Thoracic aorta (tissue), 2 donors: Measurements from ENCODE around the gene AGER. TPM values are rescaled to one million over a fixed set of nuclear protein-coding genes. Genes with fewer than 3 reads are reported as not detected.
"Not testable (repeated sequence)": the region's sequence is repeated elsewhere in the genome, so short reads cannot be mapped to it uniquely, and the experiment has no call there.

ENCODE experiments used
- ATAC-seq: fragments of 150-250 bp; one replicate; pipeline ENCODE4 v1.8.0; 2017; ENCODE audit warnings: low read depth; ENCODE audit not compliant: insufficient number of reproducible peaks, low FRiP score
- DNase-seq: peaks from one replicate; pipeline ENCODE4 v3.0.0-alpha.2; 2020; ENCODE audit warnings: low spot score
- H3K27ac ChIP-seq, 2 donors: fragments of 200-600 bp; sonication (generic); 1 replicate in 1 of 2; 2 replicates in 1 of 2; pipeline ENCODE4 v1.5.1; 2016; ENCODE audit warnings: mild to moderate bottlenecking in 2 of 2, moderate library complexity in 2 of 2
- H3K27me3 ChIP-seq: fragments of 200-600 bp; sonication (generic); replicated peaks from 2 replicates; pipeline ENCODE4 v1.6.0; 2016; ENCODE audit warnings: mild to moderate bottlenecking; ENCODE audit not compliant: insufficient read depth
- H3K36me3 ChIP-seq: fragments of 200-600 bp; sonication (generic); one replicate; pipeline ENCODE4 v1.5.1; 2016
- H3K4me1 ChIP-seq, 2 donors: fragments of 200-600 bp; sonication (generic); 1 replicate in 1 of 2; 2 replicates in 1 of 2; pipeline versions ENCODE4 v1.5.1 to v1.6.0; 2016; ENCODE audit warnings: low read depth in 2 of 2, mild to moderate bottlenecking in 1 of 2; ENCODE audit not compliant: control insufficient read depth in 1 of 2
- H3K4me3 ChIP-seq: fragments of 200-600 bp; sonication (generic); 2 replicates; pipeline ENCODE4 v1.5.1; 2016; ENCODE audit warnings: mild to moderate bottlenecking
- H3K9me3 ChIP-seq: fragments of 200-600 bp; sonication (generic); 2 replicates; pipeline ENCODE4 v1.5.1; 2016
- CTCF ChIP-seq: fragments of 200-600 bp; sonication (generic); IDR thresholded peaks from one replicate; pipeline ENCODE4 v1.5.1; 2019; ENCODE audit warnings: antibody characterized with exemption
- total RNA-seq, 2 donors: library from RNA; depleted of rRNA; stranded (reverse); fragments of >200 nt; gene quantifications; one replicate each; pipeline versions ENCODE4 v1.1.0 to v1.2.3, GENCODE V29; 2016

The AGER gene
- total RNA-seq, 2 donors from 2014 or later: 1.8 to 3.8 TPM

- no peak for DNase-seq
- Histone ChIP-seq H3K4me1 (peaks cover 13 to 39% of the 10 kb centered on the region in 2 donors), H3K36me3 (peaks cover 10% of the 10 kb centered on the region), H3K4me3 (peak overlapping the region; percentile 86), H3K9me3 (no peaks in the 10 kb centered on the region), H3K27me3 (no peaks in the 10 kb centered on the region), H3K27ac (peak overlapping the region; percentile 91 to 97)
- no peak for TF ChIP-seq CTCF
- ATAC-seq: no peak
Measured at GRCh38 chr6:32188381-32189068, 4.5 kb upstream of the AGER start.

- Histone ChIP-seq H3K4me1 (peaks cover 13 to 39% of the 10 kb centered on the region in 2 donors), H3K27ac (peak overlapping the region in 1 of 2 donors; percentile 97), H3K4me3 (peak overlapping the region; percentile 86), H3K36me3 (peaks cover 10% of the 10 kb centered on the region)
- not testable (repeated sequence) for ATAC-seq, H3K9me3 ChIP-seq, DNase-seq, H3K27me3 ChIP-seq
Measured at GRCh38 chr6:32187725-32188380, 3.8 kb upstream of the AGER start.

GRCh38 chr6:32187009-32187709 is 3.1 kb upstream of the AGER start:
- DNase-seq: no peak
- no peak for ATAC-seq
- Histone ChIP-seq H3K27me3 (no peaks in the 10 kb centered on the region), H3K4me3 (no peak overlapping the region), H3K27ac (peak overlapping the region; percentile 6 to 74), H3K9me3 (no peaks in the 10 kb centered on the region), H3K4me1 (peaks cover 13 to 39% of the 10 kb centered on the region in 2 donors), H3K36me3 (peaks cover 10% of the 10 kb centered on the region)
- no peak for TF ChIP-seq CTCF

GRCh38 chr6:32186151-32186840 is 2.2 kb upstream of the AGER start:
- ATAC-seq: not testable (repeated sequence)

GRCh38 chr6:32185681-32186131 is 1.7 kb upstream of the AGER start:
- Histone ChIP-seq H3K27ac (peak overlapping the region; percentile 61 to 74), H3K36me3 (peaks cover 10% of the 10 kb centered on the region), H3K4me1 (peaks cover 7 to 30% of the 10 kb centered on the region in 2 donors)
- ATAC-seq: peak; percentile 57
- H3K27me3 ChIP-seq, H3K4me3 ChIP-seq, H3K9me3 ChIP-seq: not testable (repeated sequence)
- peak; percentile 72 for DNase-seq

More at GRCh38 chr6:32186151-32186840, 2.2 kb upstream of the AGER start:
- peak overlapping the region; percentile 61 to 74 for H3K27ac ChIP-seq
- not testable (repeated sequence) for DNase-seq, H3K9me3 ChIP-seq, H3K4me3 ChIP-seq, H3K27me3 ChIP-seq
- H3K4me1 ChIP-seq: peaks cover 12 to 36% of the 10 kb centered on the region in 2 donors
- peaks cover 10% of the 10 kb centered on the region for H3K36me3 ChIP-seq

GRCh38 chr6:32183483-32184083 is 470 bp downstream of the AGER start:
- peaks cover 15 to 42% of the 10 kb centered on the region in 2 donors for H3K4me1 ChIP-seq
- H3K4me3 ChIP-seq: no peak overlapping the region
- no peak overlapping the region for H3K27ac ChIP-seq
- H3K27me3 ChIP-seq: no peaks in the 10 kb centered on the region
- DNase-seq (no peak), ATAC-seq (no peak)
- no peak for TF ChIP-seq CTCF
- H3K9me3 ChIP-seq: no peaks in the 10 kb centered on the region
- H3K36me3 ChIP-seq: peaks cover 15% of the 10 kb centered on the region
